ENCODE measurements around the gene KIAA1671.

DNA sequence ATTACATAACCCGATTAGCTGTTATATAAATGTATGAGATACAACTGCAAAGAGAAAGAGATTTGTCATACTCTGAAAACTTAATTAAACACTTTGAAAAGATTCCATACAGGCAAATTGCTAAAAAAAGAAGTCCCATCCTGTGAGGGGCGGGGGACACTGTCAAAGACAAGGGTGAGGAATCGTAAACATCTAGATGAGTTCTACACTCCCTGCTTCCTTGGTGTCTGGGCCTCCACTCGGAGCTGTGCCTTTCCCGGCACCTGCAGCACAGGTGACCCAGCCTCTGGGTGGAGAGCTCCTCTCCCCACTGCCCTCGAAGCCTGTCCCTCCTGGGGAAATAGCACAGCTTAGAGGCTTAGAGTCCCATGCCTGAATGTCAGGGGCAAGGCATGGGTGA lies 177.9 kb downstream of the KIAA1671 start:
- TF ChIP-seq EZH2 (IDR thresholded peaks at IDR 0.05) (no peak), EZH2phosphoT487 (IDR thresholded peaks at IDR 0.05) (no peak)
- TF ChIP-seq, protein P1, sequence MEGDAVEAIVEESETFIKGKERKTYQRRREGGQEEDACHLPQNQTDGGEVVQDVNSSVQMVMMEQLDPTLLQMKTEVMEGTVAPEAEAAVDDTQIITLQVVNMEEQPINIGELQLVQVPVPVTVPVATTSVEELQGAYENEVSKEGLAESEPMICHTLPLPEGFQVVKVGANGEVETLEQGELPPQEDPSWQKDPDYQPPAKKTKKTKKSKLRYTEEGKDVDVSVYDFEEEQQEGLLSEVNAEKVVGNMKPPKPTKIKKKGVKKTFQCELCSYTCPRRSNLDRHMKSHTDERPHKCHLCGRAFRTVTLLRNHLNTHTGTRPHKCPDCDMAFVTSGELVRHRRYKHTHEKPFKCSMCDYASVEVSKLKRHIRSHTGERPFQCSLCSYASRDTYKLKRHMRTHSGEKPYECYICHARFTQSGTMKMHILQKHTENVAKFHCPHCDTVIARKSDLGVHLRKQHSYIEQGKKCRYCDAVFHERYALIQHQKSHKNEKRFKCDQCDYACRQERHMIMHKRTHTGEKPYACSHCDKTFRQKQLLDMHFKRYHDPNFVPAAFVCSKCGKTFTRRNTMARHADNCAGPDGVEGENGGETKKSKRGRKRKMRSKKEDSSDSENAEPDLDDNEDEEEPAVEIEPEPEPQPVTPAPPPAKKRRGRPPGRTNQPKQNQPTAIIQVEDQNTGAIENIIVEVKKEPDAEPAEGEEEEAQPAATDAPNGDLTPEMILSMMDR (IDR thresholded peaks at IDR 0.05) = no peak
